Measurements from ENCODE around the gene CDC73.

The CDC73 gene

DNA sequence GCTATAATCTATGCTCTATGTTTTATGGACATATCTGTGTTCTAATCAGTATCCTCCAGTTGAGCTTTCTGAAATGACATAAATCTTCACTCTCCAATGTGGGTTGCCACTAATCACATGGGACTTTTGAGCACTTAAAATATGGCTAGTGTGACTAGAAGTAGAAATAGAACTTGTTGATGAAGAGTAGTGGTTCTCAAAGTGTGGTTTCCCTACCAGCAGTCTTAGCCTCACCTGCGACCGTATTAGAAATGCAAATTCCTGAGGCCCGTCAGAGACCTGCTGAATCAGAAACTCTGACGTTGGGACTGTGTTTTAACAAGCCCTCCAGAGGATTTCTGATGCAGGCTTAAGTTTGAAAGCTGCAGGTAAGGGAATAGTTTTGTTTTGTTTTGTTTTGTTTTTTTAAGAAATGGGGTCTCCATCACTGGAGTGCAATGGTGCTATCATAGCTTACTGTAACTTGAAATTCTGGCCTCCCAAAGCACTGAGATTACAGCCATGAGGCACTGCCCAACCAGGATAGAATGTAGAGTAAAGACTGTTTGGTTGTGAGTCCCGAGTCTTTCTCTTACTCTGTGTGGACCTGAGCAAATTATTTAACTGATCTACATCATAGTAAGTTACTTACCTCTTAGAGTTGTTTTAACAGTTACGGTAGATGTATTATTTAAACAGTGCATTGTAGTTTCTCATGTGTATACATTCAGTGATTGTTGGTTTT, 38.3 kb upstream of the CDC73 start:
- no peak for ATAC-seq (ENCODE audit: insufficient read depth, low read depth)

DNA sequence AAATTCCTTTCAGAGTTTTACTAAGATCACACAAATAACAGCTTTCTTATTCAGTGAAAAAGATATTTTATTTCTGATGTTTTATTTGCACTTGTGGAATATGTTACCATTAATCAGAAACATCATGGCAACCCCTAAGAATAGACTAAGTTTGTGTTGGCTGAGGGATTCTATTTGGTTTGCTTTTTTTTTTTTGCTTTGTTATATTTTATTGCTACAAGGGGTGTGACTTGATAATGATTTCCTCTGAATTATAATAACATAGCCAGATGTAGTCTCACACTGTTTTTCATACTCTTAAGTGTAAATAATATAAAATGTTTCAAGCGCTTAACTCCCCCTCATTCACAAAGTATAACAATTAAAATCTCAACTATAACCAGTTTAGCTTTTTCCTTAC, 36.6 kb upstream of the CDC73 start:
- Histone ChIP-seq H3K9ac (ENCODE audit: low read depth, low read length) (no peak overlapping the region), H3K4me1 (ENCODE audit: insufficient read depth, low read length) (no peaks in the 10 kb centered on the region), H3K9me3 (ENCODE audit: insufficient read depth, low read length, severe bottlenecking) (no peaks in the 10 kb centered on the region), H3K27ac (ENCODE audit: low read length) (no peak overlapping the region), H3K36me3 (ENCODE audit: insufficient read depth, low read length) (peaks cover 60% of the 10 kb centered on the region), H2AFZ (ENCODE audit: low read depth, low read length) (no peak overlapping the region), H3K4me3 (ENCODE audit: low read depth in 1 of 2, low read length in 2 of 2) (no peak overlapping the region), H3K27me3 (ENCODE audit: insufficient read depth, low read length, poor library complexity) (no peaks in the 10 kb centered on the region), H3K79me2 (ENCODE audit: insufficient read depth, low read length) (no peaks in the 10 kb centered on the region), H3K4me2 (ENCODE audit: insufficient read depth, low read length) (no peak overlapping the region), H4K20me1 (ENCODE audit: insufficient read depth, low read length) (no peaks in the 10 kb centered on the region)
- no peak for DNase-seq
- TF ChIP-seq, protein P1, sequence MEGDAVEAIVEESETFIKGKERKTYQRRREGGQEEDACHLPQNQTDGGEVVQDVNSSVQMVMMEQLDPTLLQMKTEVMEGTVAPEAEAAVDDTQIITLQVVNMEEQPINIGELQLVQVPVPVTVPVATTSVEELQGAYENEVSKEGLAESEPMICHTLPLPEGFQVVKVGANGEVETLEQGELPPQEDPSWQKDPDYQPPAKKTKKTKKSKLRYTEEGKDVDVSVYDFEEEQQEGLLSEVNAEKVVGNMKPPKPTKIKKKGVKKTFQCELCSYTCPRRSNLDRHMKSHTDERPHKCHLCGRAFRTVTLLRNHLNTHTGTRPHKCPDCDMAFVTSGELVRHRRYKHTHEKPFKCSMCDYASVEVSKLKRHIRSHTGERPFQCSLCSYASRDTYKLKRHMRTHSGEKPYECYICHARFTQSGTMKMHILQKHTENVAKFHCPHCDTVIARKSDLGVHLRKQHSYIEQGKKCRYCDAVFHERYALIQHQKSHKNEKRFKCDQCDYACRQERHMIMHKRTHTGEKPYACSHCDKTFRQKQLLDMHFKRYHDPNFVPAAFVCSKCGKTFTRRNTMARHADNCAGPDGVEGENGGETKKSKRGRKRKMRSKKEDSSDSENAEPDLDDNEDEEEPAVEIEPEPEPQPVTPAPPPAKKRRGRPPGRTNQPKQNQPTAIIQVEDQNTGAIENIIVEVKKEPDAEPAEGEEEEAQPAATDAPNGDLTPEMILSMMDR (IDR thresholded peaks at IDR 0.05; ENCODE audit: borderline replicate concordance, extremely low read depth, low read length, poor library complexity, severe bottlenecking) = no peak
- no peak for TF ChIP-seq EZH2 (IDR thresholded peaks at IDR 0.05; ENCODE audit: borderline replicate concordance, low read depth, low read length, severe bottlenecking)
- no peak for ATAC-seq (ENCODE audit: insufficient read depth, low read depth)

More for the DNA sequence above, 38.3 kb upstream of the CDC73 start:
- Histone ChIP-seq H3K9ac (ENCODE audit: low read depth, low read length) (no peak overlapping the region), H3K27ac (ENCODE audit: low read length) (no peak overlapping the region), H3K27me3 (ENCODE audit: insufficient read depth, low read length, poor library complexity) (no peaks in the 10 kb centered on the region), H3K4me2 (ENCODE audit: insufficient read depth, low read length) (no peak overlapping the region), H3K4me3 (ENCODE audit: low read depth in 1 of 2, low read length in 2 of 2) (no peak overlapping the region), H3K4me1 (ENCODE audit: insufficient read depth, low read length) (no peaks in the 10 kb centered on the region), H2AFZ (ENCODE audit: low read depth, low read length) (no peak overlapping the region), H3K79me2 (ENCODE audit: insufficient read depth, low read length) (no peaks in the 10 kb centered on the region), H3K9me3 (ENCODE audit: insufficient read depth, low read length, severe bottlenecking) (no peaks in the 10 kb centered on the region), H4K20me1 (ENCODE audit: insufficient read depth, low read length) (no peaks in the 10 kb centered on the region), H3K36me3 (ENCODE audit: insufficient read depth, low read length) (peaks cover 74% of the 10 kb centered on the region)
- TF ChIP-seq EZH2 (IDR thresholded peaks at IDR 0.05; ENCODE audit: borderline replicate concordance, low read depth, low read length, severe bottlenecking) = no peak
- TF ChIP-seq, protein P1 (IDR thresholded peaks at IDR 0.05; ENCODE audit: borderline replicate concordance, extremely low read depth, low read length, poor library complexity, severe bottlenecking) = no peak
- no peak for DNase-seq

DNA sequence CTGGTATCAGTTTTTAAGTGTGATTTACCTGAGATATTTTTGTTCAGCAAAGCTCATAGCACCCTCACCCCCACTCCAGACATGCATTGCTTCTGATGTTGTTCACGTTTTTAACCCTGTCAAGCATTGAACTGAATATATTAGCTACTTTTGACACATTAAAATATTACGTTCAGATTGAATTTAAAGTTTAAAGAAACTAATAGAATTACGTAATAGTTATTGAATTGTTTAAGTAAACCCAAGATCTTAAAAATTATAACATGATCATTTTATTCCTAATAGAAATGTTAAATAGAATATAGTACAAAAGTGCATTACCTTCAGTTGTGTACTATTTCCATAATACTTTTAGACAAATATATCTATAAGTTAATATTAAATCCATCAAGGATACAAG, 35.5 kb upstream of the CDC73 start:
- DNase-seq (no peak), ATAC-seq (ENCODE audit: insufficient read depth, low read depth) (no peak)
- no peak overlapping the region for H3K4me2 ChIP-seq (ENCODE audit: insufficient read depth, low read length)
- no peak overlapping the region for H2AFZ ChIP-seq (ENCODE audit: low read depth, low read length)
- no peak overlapping the region for H3K27ac ChIP-seq (ENCODE audit: low read length)
- no peaks in the 10 kb centered on the region for H4K20me1 ChIP-seq (ENCODE audit: insufficient read depth, low read length)
- H3K4me1 ChIP-seq (ENCODE audit: insufficient read depth, low read length) = no peaks in the 10 kb centered on the region
- peaks cover 52% of the 10 kb centered on the region for H3K36me3 ChIP-seq (ENCODE audit: insufficient read depth, low read length)
- H3K4me3 ChIP-seq (ENCODE audit: low read depth in 1 of 2, low read length in 2 of 2) = no peak overlapping the region
- no peaks in the 10 kb centered on the region for H3K9me3 ChIP-seq (ENCODE audit: insufficient read depth, low read length, severe bottlenecking)
- H3K79me2 ChIP-seq (ENCODE audit: insufficient read depth, low read length) = no peaks in the 10 kb centered on the region
- H3K9ac ChIP-seq (ENCODE audit: low read depth, low read length) = no peak overlapping the region
- H3K27me3 ChIP-seq (ENCODE audit: insufficient read depth, low read length, poor library complexity) = no peaks in the 10 kb centered on the region
- TF ChIP-seq, protein P1 (IDR thresholded peaks at IDR 0.05; ENCODE audit: borderline replicate concordance, extremely low read depth, low read length, poor library complexity, severe bottlenecking) = no peak
- no peak for TF ChIP-seq EZH2 (IDR thresholded peaks at IDR 0.05; ENCODE audit: borderline replicate concordance, low read depth, low read length, severe bottlenecking)
